Measurements from ENCODE around the gene YWHAE. TPM values are rescaled to one million over a fixed set of nuclear protein-coding genes. Genes with fewer than 3 reads are reported as not detected.
A peak's percentile ranks its signal among the peaks of the same experiment; 100 is the strongest.
"Not testable (repeated sequence)": the region's sequence is repeated elsewhere in the genome, so short reads cannot be mapped to it uniquely, and the experiment has no call there.

YWHAE gene
- polyA plus RNA-seq (ENCODE audit: insufficient read length in 4 of 4): 1,000 to 10,000 TPM in 3 of 4 donors, 100 to 1,000 TPM in 1; 949 to 1,137 (median 1,040) TPM

- peak; percentile 89 to 96 (median 94) for DNase-seq (ENCODE audit: low read depth in 4 of 4, low spot score in 2 of 4)
Measured at GRCh38 chr17:1399679-1400512, at the start of gene YWHAE. TSS of gene YWHAE (minus strand) at chr17:1400222. CDS start at chr17:1400110, 112 bp downstream.

DNA sequence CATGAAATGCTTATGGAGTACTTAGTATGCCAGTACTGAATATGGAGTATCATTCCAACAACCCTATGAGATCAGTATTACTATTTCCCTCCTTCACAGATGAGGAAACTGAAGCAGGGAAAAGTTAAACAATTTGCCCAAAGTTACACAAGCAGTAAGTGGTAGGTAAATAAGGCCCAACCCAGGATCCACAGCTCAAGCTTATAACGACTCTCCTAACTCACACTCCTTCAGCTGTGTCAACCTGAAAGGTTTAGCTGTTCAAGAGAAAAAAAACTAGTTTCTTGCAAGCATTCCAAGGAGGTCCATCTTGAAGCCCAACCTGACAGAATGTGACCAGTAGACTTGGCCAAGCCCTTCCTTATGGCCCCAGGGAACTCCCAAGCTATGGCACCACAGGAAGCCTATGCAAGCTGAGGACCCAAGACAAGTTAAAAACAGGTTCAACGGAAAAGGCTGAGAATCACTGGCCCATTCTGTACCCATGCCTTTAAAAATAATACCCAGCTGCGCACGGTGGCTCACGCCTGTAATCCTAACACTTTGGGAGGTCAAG lies 49.5 kb upstream of the YWHAE start:
- DNase-seq (ENCODE audit: low read depth in 4 of 4, low spot score in 2 of 4): no peak

GRCh38 chr17:1447052-1447451 lies 47.0 kb upstream of the YWHAE start:
- no peak for DNase-seq (ENCODE audit: low read depth in 4 of 4, low spot score in 2 of 4)

GRCh38 chr17:1446201-1446600 lies 46.2 kb upstream of the YWHAE start:
- no peak for DNase-seq (ENCODE audit: low read depth in 4 of 4, low spot score in 2 of 4)

DNA sequence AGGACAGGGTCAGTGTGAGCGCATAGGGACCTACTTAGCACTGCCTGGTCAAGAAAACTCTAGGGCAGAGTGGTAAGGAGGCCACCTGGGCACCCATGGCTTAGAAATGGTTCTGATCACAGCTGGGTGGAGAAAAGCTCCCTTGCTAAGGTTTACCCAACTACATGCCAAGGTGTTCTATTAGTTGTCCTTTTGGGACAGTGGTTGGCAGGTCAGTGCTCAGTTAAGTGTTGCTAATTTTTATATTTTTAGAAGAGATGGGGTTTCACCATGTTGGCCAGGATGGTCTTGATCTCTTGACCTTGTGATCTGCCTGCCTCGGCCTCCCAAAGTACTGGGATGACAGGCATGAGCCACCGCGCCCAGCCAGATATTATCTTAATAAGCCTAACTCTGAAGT lies 45.7 kb upstream of the YWHAE start:
- not testable (repeated sequence) for DNase-seq (ENCODE audit: low read depth in 4 of 4, low spot score in 2 of 4)

GRCh38 chr17:1442721-1443120 lies 42.7 kb upstream of the YWHAE start:
- not testable (repeated sequence) for DNase-seq (ENCODE audit: low read depth in 4 of 4, low spot score in 2 of 4)

DNA sequence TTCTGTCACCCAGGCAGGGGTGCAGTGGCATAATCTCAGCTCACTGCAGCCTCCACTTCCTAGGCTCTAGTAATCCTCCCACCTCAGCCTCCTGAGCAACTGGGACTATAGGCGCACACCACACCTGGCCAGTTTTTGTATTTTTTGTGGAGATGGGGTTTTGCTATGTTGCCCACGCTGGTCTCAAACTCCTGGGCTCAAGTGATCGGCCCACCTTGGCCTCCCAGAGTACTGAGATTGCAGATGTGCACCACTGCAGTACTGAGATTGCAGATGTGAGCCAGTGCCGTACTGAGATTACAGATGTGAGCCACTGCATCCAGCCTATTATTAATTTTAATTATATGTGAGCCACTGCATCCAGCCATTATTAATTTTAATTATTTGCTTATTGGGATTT lies 42.2 kb upstream of the YWHAE start:
- DNase-seq (ENCODE audit: low read depth in 4 of 4, low spot score in 2 of 4): no peak

- DNase-seq (ENCODE audit: low read depth in 4 of 4, low spot score in 2 of 4): no peak
Measured at GRCh38 chr17:1440921-1441320, 40.9 kb upstream of the YWHAE start.

DNA sequence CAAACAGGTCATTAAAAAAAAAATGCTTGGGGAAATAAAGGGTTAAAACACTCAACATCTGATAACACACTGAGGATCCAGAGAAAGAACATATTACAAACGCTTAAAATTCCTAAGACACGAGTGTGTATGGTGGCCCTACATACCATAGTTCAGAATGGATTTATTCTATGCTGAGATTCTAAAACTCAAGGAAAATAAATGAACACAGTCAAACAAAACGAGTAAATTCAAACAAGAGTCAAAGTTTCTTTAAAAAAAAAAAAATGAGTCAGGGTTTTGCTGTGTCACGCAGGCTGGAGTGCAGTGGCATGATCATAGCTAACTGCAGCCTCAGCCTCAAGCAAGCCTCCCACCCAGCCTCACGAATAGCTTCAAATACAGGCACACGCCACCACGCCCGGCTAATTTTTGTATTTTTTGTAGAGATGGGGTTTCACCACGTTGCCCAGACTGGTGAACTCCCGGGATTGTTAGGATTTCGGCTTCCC lies 38.6 kb upstream of the YWHAE start:
- no peak for DNase-seq (ENCODE audit: low read depth in 4 of 4, low spot score in 2 of 4)

GRCh38 chr17:1435326-1435725 lies 35.3 kb upstream of the YWHAE start:
- DNase-seq (ENCODE audit: low read depth in 4 of 4, low spot score in 2 of 4): no peak

- no peak for DNase-seq (ENCODE audit: low read depth in 4 of 4, low spot score in 2 of 4)
Measured at GRCh38 chr17:1434150-1434549, 34.1 kb upstream of the YWHAE start.

DNA sequence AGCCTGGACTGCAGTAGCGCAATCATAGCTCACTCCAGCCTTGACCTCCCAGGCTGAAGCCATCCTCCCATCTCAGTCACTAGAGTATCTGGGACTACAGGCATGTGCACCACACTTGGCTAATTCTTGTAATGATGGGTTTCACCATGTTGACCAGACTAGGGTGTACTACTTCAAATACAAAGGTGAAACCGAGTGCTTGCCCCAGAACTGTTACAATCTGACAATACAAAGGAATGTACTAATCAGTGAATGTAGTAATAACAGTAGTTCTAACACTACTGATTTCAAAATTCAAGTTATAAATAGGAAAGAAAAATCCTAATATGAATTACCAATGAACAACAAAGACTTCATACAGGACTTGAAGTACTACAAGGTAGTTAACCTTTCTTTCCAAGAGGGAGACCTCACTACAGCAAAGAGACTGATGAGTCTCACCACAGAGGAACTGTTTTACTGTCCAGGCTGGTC lies 31.6 kb upstream of the YWHAE start:
- DNase-seq (ENCODE audit: low read depth in 4 of 4, low spot score in 2 of 4): no peak

- no peak for DNase-seq (ENCODE audit: low read depth in 4 of 4, low spot score in 2 of 4)
Measured at GRCh38 chr17:1423456-1424135, 23.6 kb upstream of the YWHAE start.

GRCh38 chr17:1422885-1423284 lies 22.9 kb upstream of the YWHAE start:
- peak in 3 of 4 donors; percentile 36 to 53 (median 37) for DNase-seq (ENCODE audit: low read depth in 4 of 4, low spot score in 2 of 4)

DNA sequence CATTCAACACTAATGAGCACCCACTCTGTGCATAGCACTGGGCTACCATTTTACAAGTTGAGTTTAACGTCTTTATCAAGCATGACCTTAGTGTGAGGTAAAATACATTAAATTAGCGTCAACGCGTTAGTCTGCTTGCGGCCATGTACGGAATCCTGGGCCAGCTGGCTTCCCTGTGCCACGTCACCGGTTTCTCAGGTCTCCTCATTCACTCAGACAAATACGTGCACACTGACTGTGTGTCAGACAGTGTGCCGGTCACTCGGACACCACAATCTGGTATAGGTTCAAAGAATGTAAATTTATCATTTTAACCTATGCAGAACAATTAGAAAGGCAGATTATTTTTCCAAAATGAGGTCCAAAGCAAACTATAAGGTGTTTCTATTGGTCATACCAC lies 21.4 kb upstream of the YWHAE start:
- DNase-seq (ENCODE audit: low read depth in 4 of 4, low spot score in 2 of 4): no peak

DNA sequence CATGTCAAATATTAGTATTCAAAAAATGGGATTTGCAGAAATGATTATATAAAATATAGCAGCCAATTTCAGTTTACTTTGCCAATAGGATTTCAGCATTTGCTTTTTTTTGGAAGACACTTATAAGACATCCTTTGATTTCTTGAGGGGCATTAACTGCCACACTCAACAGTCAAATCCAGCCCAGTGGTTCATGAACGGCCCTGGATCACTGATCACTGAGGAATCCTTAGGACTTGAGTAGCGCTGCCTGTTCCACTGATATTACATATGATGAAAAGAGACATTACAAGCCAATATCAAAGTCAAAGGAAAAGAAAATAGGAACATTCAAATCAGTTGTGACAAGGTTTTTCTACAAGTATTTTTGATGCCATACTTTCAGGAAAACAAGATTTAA lies 21.0 kb upstream of the YWHAE start:
- no peak for DNase-seq (ENCODE audit: low read depth in 4 of 4, low spot score in 2 of 4)

DNA sequence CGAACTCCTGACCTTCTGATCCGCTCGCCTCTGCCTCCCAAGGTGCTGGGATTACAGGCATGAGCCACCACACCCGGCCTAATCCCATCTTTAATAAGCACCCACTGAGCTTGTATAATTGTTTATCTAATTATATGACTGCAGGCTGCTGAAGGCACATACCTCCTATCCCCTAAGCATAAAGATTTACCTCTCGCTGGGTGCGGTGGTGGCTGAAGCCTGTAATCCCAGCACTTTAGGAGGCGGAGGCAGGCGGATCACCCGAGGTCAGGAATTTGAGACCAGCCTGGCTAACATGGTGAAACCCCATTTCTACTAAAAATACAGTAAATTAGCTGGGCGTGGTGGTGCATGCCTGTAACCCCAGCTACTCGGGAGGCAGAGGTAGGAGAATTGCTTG lies 20.1 kb upstream of the YWHAE start:
- DNase-seq (ENCODE audit: low read depth in 4 of 4, low spot score in 2 of 4): no peak

DNA sequence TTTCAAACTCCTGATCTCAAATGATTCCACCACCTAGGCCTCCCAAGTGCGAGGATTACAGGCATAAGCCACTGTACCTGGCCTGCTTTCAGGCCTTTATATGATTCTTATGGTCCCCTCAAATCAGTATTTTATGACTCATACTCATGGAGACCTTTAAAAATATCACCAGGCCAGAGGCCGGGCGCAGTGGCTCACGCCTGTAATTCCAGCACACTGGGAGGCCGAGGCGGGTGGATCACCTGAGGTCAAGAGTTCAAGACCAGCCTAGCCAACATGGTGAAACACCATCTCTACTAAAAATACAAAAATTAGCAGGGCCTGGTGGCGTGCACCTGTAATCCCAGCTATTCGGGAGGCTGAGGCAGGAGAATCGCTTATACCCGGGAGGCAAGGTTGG lies 18.5 kb upstream of the YWHAE start:
- not testable (repeated sequence) for DNase-seq (ENCODE audit: low read depth in 4 of 4, low spot score in 2 of 4)

GRCh38 chr17:1416414-1416813 lies 16.4 kb upstream of the YWHAE start:
- DNase-seq (ENCODE audit: low read depth in 4 of 4, low spot score in 2 of 4): no peak

GRCh38 chr17:1414634-1415033 lies 14.6 kb upstream of the YWHAE start:
- no peak for DNase-seq (ENCODE audit: low read depth in 4 of 4, low spot score in 2 of 4)

- DNase-seq (ENCODE audit: low read depth in 4 of 4, low spot score in 2 of 4): no peak
Measured at GRCh38 chr17:1414001-1414574, 14.1 kb upstream of the YWHAE start.
